ENCODE measurements around the gene C1orf105.
A peak's percentile ranks its signal among the peaks of the same experiment; 100 is the strongest.
"Not testable (repeated sequence)": the region's sequence is repeated elsewhere in the genome, so short reads cannot be mapped to it uniquely, and the experiment has no call there.

C1orf105 gene

GRCh38 chr1:172420385-172420784, at the start of gene C1orf105:
Gene C1orf105 (plus strand): TSS chr1:172420685. CDS start chr1:172420886, 201 bp downstream.
- DNase-seq (ENCODE audit: low spot score): no peak

GRCh38 chr1:172371646-172372045, 48.8 kb upstream of the C1orf105 start:
- not testable (repeated sequence) for DNase-seq (ENCODE audit: low spot score)

GRCh38 chr1:172373864-172374263, 46.6 kb upstream of the C1orf105 start:
- no peak for DNase-seq (ENCODE audit: low spot score)

- DNase-seq (ENCODE audit: low spot score): no peak
These were observed 45.3 kb upstream of the C1orf105 start for GRCh38 chr1:172375211-172375631.

GRCh38 chr1:172376431-172376830, 44.1 kb upstream of the C1orf105 start:
- DNase-seq (ENCODE audit: low spot score): no peak

GRCh38 chr1:172377565-172377964, 42.9 kb upstream of the C1orf105 start:
- no peak for DNase-seq (ENCODE audit: low spot score)

GRCh38 chr1:172378109-172378760, 42.2 kb upstream of the C1orf105 start:
- DNase-seq (ENCODE audit: low spot score): no peak

GRCh38 chr1:172380441-172381244, 39.8 kb upstream of the C1orf105 start:
- peak; percentile 71 for DNase-seq (ENCODE audit: low spot score)

- DNase-seq (ENCODE audit: low spot score): no peak
These were observed 38.5 kb upstream of the C1orf105 start for GRCh38 chr1:172381946-172382345.

- no peak for DNase-seq (ENCODE audit: low spot score)
These were observed 38.1 kb upstream of the C1orf105 start for GRCh38 chr1:172382406-172382805.

GRCh38 chr1:172382990-172383389, 37.5 kb upstream of the C1orf105 start:
- no peak for DNase-seq (ENCODE audit: low spot score)

- DNase-seq (ENCODE audit: low spot score): no peak
These were observed 36.9 kb upstream of the C1orf105 start for GRCh38 chr1:172383536-172383935.

- no peak for DNase-seq (ENCODE audit: low spot score)
These were observed 35.8 kb upstream of the C1orf105 start for GRCh38 chr1:172384656-172385055.

GRCh38 chr1:172386046-172386445, 34.4 kb upstream of the C1orf105 start:
- no peak for DNase-seq (ENCODE audit: low spot score)

- no peak for DNase-seq (ENCODE audit: low spot score)
These were observed 32.0 kb upstream of the C1orf105 start for GRCh38 chr1:172388490-172388889.

- no peak for DNase-seq (ENCODE audit: low spot score)
These were observed 30.2 kb upstream of the C1orf105 start for GRCh38 chr1:172390301-172390682.

GRCh38 chr1:172390683-172391551, 29.6 kb upstream of the C1orf105 start:
- no peak for DNase-seq (ENCODE audit: low spot score)

- DNase-seq (ENCODE audit: low spot score): no peak
These were observed 28.5 kb upstream of the C1orf105 start for GRCh38 chr1:172391976-172392375.

- no peak for DNase-seq (ENCODE audit: low spot score)
These were observed 27.1 kb upstream of the C1orf105 start for GRCh38 chr1:172393354-172393753.

- peak; percentile 86 for DNase-seq (ENCODE audit: low spot score)
These were observed 26.2 kb upstream of the C1orf105 start for GRCh38 chr1:172394141-172394751.

- DNase-seq (ENCODE audit: low spot score): no peak
These were observed 25.7 kb upstream of the C1orf105 start for GRCh38 chr1:172394811-172395210.

GRCh38 chr1:172395576-172395975, 24.9 kb upstream of the C1orf105 start:
- no peak for DNase-seq (ENCODE audit: low spot score)
